Caco-2 (cell line): Measurements from ENCODE around the gene SLC22A7. TPM values are rescaled to one million over a fixed set of nuclear protein-coding genes. Genes with fewer than 3 reads are reported as not detected.

Experiments used
- BruUV-seq: library from RNA; stranded (reverse); fragments of 400-500 nt; replicated peaks from 2 replicates; lab custom pipeline; 2021; lab: Mats Ljungman, UMichigan
- CTCF ChIA-PET: fragments of 300-600 bp; sonication (Branson Sonifier 250); formaldehyde crosslinking; loops from one replicate; lab custom pipeline; 2022; ENCODE audit warnings: antibody characterized with exemption; lab: Charles Lee
- POLR2A ChIA-PET: fragments of 300-600 bp; sonication (Branson Sonifier 250); formaldehyde crosslinking; loops from one replicate; lab custom pipeline; 2022; ENCODE audit warnings: antibody characterized with exemption; lab: Charles Lee
- DNase-seq, 2 experiments: peaks; one replicate each; pipeline versions ENCODE4 v3.0.0 to v3.0.0-alpha.2; 2020 to 2022
- H3K27me3 ChIP-seq: replicated peaks from 2 replicates; pipeline ENCODE4 v1.6.0; 2011; ENCODE audit warnings: low read length; ENCODE audit not compliant: control insufficient read depth, insufficient read depth
- H3K36me3 ChIP-seq: 2 replicates; pipeline ENCODE4 v1.5.1; 2011; ENCODE audit warnings: low read length; ENCODE audit not compliant: control insufficient read depth, insufficient read depth
- H3K4me1 ChIP-seq: fragments of 250-450 bp; sonication (Bioruptor Pico); 2 replicates; pipeline ENCODE4 v1.5.1; 2020; ENCODE audit warnings: mild to moderate bottlenecking
- H3K4me3 ChIP-seq: 2 replicates; pipeline ENCODE4 v1.5.1; 2011; ENCODE audit warnings: low read depth, mild to moderate bottlenecking, control low read depth, low read length
- H3K9me3 ChIP-seq: fragments of 250-450 bp; sonication (Bioruptor Pico); 2 replicates; pipeline ENCODE4 v1.5.1; 2020; ENCODE audit warnings: mild to moderate bottlenecking, moderate library complexity
- H3K27ac Mint-ChIP-seq: one replicate; pipeline ENCODE4 v1.8.0; 2022; ENCODE audit warnings: mixed read lengths; ENCODE audit not compliant: unreplicated experiment
- H3K27me3 Mint-ChIP-seq: one replicate; pipeline ENCODE4 v1.8.0; 2022; ENCODE audit warnings: mixed read lengths; ENCODE audit not compliant: insufficient read depth, unreplicated experiment
- H3K36me3 Mint-ChIP-seq: one replicate; pipeline ENCODE4 v1.8.0; 2022; ENCODE audit warnings: mild to moderate bottlenecking, mixed read lengths; ENCODE audit not compliant: insufficient read depth, unreplicated experiment
- H3K4me1 Mint-ChIP-seq: one replicate; pipeline ENCODE4 v1.8.0; 2022; ENCODE audit warnings: low read depth, mixed read lengths; ENCODE audit not compliant: unreplicated experiment
- H3K4me3 Mint-ChIP-seq: one replicate; pipeline ENCODE4 v1.8.0; 2022; ENCODE audit warnings: mild to moderate bottlenecking, moderate library complexity, mixed read lengths; ENCODE audit not compliant: unreplicated experiment
- H3K9me3 Mint-ChIP-seq: one replicate; pipeline ENCODE4 v1.8.0; 2022; ENCODE audit warnings: mixed read lengths; ENCODE audit not compliant: unreplicated experiment
- CTCF ChIP-seq, 2 experiments: fragments of 200-600 bp in 1 of 2; IDR thresholded peaks; 1 replicate in 1 of 2; 2 replicates in 1 of 2; pipeline versions ENCODE4 v1.5.1 to v1.8.0; 2011 to 2022; ENCODE audit warnings: antibody characterized with exemption in 1 of 2, control low read depth in 1 of 2, inconsistent platforms in 1 of 2, low read depth in 1 of 2, low read length in 1 of 2, mild to moderate bottlenecking in 1 of 2, moderate library complexity in 1 of 2; ENCODE audit not compliant: insufficient read depth in 1 of 2, severe bottlenecking in 1 of 2, unreplicated experiment in 1 of 2
- intact Hi-C: fragments of 100-400 bp; cut with micrococcal nuclease; formaldehyde crosslinking; loops from one replicate; pipeline ENCODE4 v1.10.0; 2022; ENCODE audit not compliant: unreplicated experiment
- total RNA-seq: library from RNA; stranded (reverse); gene quantifications from 2 replicates; pipeline ENCODE4 v1.2.3, GENCODE V29; 2022

SLC22A7 gene
- total RNA-seq, 1 experiment from 2014 or later = not detected

- no peak for TF ChIP-seq CTCF (IDR thresholded peaks at IDR 0.05; ENCODE audit: insufficient read depth in 1 of 2, low read depth in 1 of 2, low read length in 1 of 2, severe bottlenecking in 1 of 2, unreplicated experiment in 1 of 2)
- no TSS peak for BruUV-seq
- H3K36me3 Mint-ChIP-seq = no peaks in the 10 kb centered on the region
- no peaks in the 10 kb centered on the region for H3K27me3 Mint-ChIP-seq
- no peak overlapping the region for H3K4me3 Mint-ChIP-seq
- ChIA-PET POLR2A (no interaction called here), CTCF (no interaction called here)
- H3K27me3 ChIP-seq = no peaks in the 10 kb centered on the region
- intact Hi-C loops = no loop called here
- H3K27ac Mint-ChIP-seq = no peak overlapping the region
- H3K36me3 ChIP-seq = no peaks in the 10 kb centered on the region; the same call in 1 of the 2 replicates
- no peak overlapping the region for H3K4me3 ChIP-seq
- no peaks in the 10 kb centered on the region for H3K9me3 Mint-ChIP-seq
- no peaks in the 10 kb centered on the region for H3K4me1 ChIP-seq
- no peak for DNase-seq
- H3K9me3 ChIP-seq = no peaks in the 10 kb centered on the region
- H3K4me1 Mint-ChIP-seq = no peaks in the 10 kb centered on the region
Observed at GRCh38 chr6:43308990-43309477, 11.0 kb downstream of the SLC22A7 start.

GRCh38 chr6:43310134-43310533 lies 12.1 kb downstream of the SLC22A7 start:
- Histone ChIP-seq H3K36me3 (no peaks in the 10 kb centered on the region; the same call in 1 of the 2 replicates), H3K9me3 (no peaks in the 10 kb centered on the region), H3K27me3 (no peaks in the 10 kb centered on the region), H3K4me3 (no peak overlapping the region), H3K4me1 (no peaks in the 10 kb centered on the region)
- no peaks in the 10 kb centered on the region for H3K27me3 Mint-ChIP-seq
- ChIA-PET POLR2A (no interaction called here), CTCF (no interaction called here)
- H3K4me3 Mint-ChIP-seq = no peak overlapping the region
- no peak for TF ChIP-seq CTCF (IDR thresholded peaks at IDR 0.05; ENCODE audit: insufficient read depth in 1 of 2, low read depth in 1 of 2, low read length in 1 of 2, severe bottlenecking in 1 of 2, unreplicated experiment in 1 of 2)
- no peak for DNase-seq
- H3K36me3 Mint-ChIP-seq = no peaks in the 10 kb centered on the region
- BruUV-seq = no TSS peak
- no peak overlapping the region for H3K27ac Mint-ChIP-seq
- intact Hi-C loops = no loop called here
- no peaks in the 10 kb centered on the region for H3K4me1 Mint-ChIP-seq
- no peaks in the 10 kb centered on the region for H3K9me3 Mint-ChIP-seq

GRCh38 chr6:43310624-43311023 lies 12.6 kb downstream of the SLC22A7 start:
- Histone ChIP-seq H3K4me1 (no peaks in the 10 kb centered on the region), H3K36me3 (no peaks in the 10 kb centered on the region; the same call in 1 of the 2 replicates), H3K9me3 (no peaks in the 10 kb centered on the region), H3K27me3 (no peaks in the 10 kb centered on the region), H3K4me3 (no peak overlapping the region)
- intact Hi-C loops = no loop called here
- H3K36me3 Mint-ChIP-seq = no peaks in the 10 kb centered on the region
- no peaks in the 10 kb centered on the region for H3K9me3 Mint-ChIP-seq
- H3K27me3 Mint-ChIP-seq = no peaks in the 10 kb centered on the region
- CTCF ChIA-PET = no interaction called here
- no peak for DNase-seq
- no TSS peak for BruUV-seq
- no peak overlapping the region for H3K27ac Mint-ChIP-seq
- no peak for TF ChIP-seq CTCF (IDR thresholded peaks at IDR 0.05; ENCODE audit: insufficient read depth in 1 of 2, low read depth in 1 of 2, low read length in 1 of 2, severe bottlenecking in 1 of 2, unreplicated experiment in 1 of 2)
- no peak overlapping the region for H3K4me3 Mint-ChIP-seq
- H3K4me1 Mint-ChIP-seq = no peaks in the 10 kb centered on the region
- POLR2A ChIA-PET = no interaction called here
